ENCODE results near the gene NPLOC4. TPM values are rescaled to one million over a fixed set of nuclear protein-coding genes. Genes with fewer than 3 reads are reported as not detected.

The NPLOC4 gene
- total RNA-seq, 1 donor from 2014 or later = 44.1 TPM

GRCh38 chr17:81540676-81541027 is 96.3 kb downstream of the NPLOC4 start:
- Histone ChIP-seq H3K27me3 (peaks cover 24% of the 10 kb centered on the region), H3K9ac (no peak overlapping the region), H3K4me2 (no peak overlapping the region), H3F3A (ENCODE audit: low read depth) (no peaks in the 10 kb centered on the region), H3K4me3 (no peak overlapping the region), H3K79me2 (ENCODE audit: low read depth) (no peaks in the 10 kb centered on the region), H2AFZ (replicated peaks) (no peak overlapping the region), H3K27ac (no peak overlapping the region), H3K9me3 (ENCODE audit: low read depth) (no peaks in the 10 kb centered on the region), H4K20me1 (ENCODE audit: low read depth) (peaks cover 17% of the 10 kb centered on the region), H3K36me3 (no peaks in the 10 kb centered on the region), H3K4me1 (peaks cover 3% of the 10 kb centered on the region)
- no peak for TF ChIP-seq EZH2 (IDR thresholded peaks at IDR 0.05)
- TF ChIP-seq EZH2phosphoT487 (IDR thresholded peaks at IDR 0.05) = no peak
- no peak for TF ChIP-seq CTCF (IDR thresholded peaks at IDR 0.05)
- Mint-ChIP-seq H3K4me1 (peaks cover 7% of the 10 kb centered on the region), H3K27ac (no peak overlapping the region), H3K27me3 (ENCODE audit: insufficient read depth, low read depth) (no peaks in the 10 kb centered on the region), H3K4me3 (no peak overlapping the region), H3K36me3 (peaks cover 5% of the 10 kb centered on the region), H3K9me3 (no peaks in the 10 kb centered on the region)
- no peak for DNase-seq (ENCODE audit: low spot score)

GRCh38 chr17:81539961-81540675 is 96.8 kb downstream of the NPLOC4 start:
- peaks cover 17% of the 10 kb centered on the region for H4K20me1 ChIP-seq (ENCODE audit: low read depth)
- H3K79me2 ChIP-seq (ENCODE audit: low read depth) = no peaks in the 10 kb centered on the region
- peaks cover 5% of the 10 kb centered on the region for H3K36me3 Mint-ChIP-seq
- peaks cover 29% of the 10 kb centered on the region for H3K27me3 ChIP-seq
- no peaks in the 10 kb centered on the region for H3K27me3 Mint-ChIP-seq (ENCODE audit: insufficient read depth, low read depth)
- H3K4me3 Mint-ChIP-seq = no peak overlapping the region
- no peak overlapping the region for H3K27ac ChIP-seq
- H3K27ac Mint-ChIP-seq = no peak overlapping the region
- H3K9ac ChIP-seq = no peak overlapping the region
- DNase-seq (ENCODE audit: low spot score) = no peak
- H3K4me3 ChIP-seq = no peak overlapping the region
- no peaks in the 10 kb centered on the region for H3K9me3 Mint-ChIP-seq
- H3K4me2 ChIP-seq = no peak overlapping the region
- H3K4me1 ChIP-seq = peaks cover 3% of the 10 kb centered on the region
- TF ChIP-seq EZH2phosphoT487 (IDR thresholded peaks at IDR 0.05) (no peak), CTCF (IDR thresholded peaks at IDR 0.05) (no peak), EZH2 (IDR thresholded peaks at IDR 0.05) (no peak)
- peaks cover 7% of the 10 kb centered on the region for H3K4me1 Mint-ChIP-seq
- H3K9me3 ChIP-seq (ENCODE audit: low read depth) = no peaks in the 10 kb centered on the region
- no peaks in the 10 kb centered on the region for H3K36me3 ChIP-seq
- no peaks in the 10 kb centered on the region for H3F3A ChIP-seq (ENCODE audit: low read depth)
- no peak overlapping the region for H2AFZ ChIP-seq (replicated peaks)

- no peak overlapping the region for H2AFZ ChIP-seq (replicated peaks)
- H3K79me2 ChIP-seq (ENCODE audit: low read depth) = no peaks in the 10 kb centered on the region
- H3K9ac ChIP-seq = no peak overlapping the region
- no peaks in the 10 kb centered on the region for H3K9me3 ChIP-seq (ENCODE audit: low read depth)
- H3K27me3 ChIP-seq = peaks cover 35% of the 10 kb centered on the region
- Mint-ChIP-seq H3K27ac (no peak overlapping the region), H3K4me1 (peaks cover 7% of the 10 kb centered on the region), H3K4me3 (no peak overlapping the region), H3K27me3 (ENCODE audit: insufficient read depth, low read depth) (no peaks in the 10 kb centered on the region), H3K9me3 (no peaks in the 10 kb centered on the region), H3K36me3 (peaks cover 5% of the 10 kb centered on the region)
- H3K4me1 ChIP-seq = peaks cover 3% of the 10 kb centered on the region
- peaks cover 17% of the 10 kb centered on the region for H4K20me1 ChIP-seq (ENCODE audit: low read depth)
- H3K27ac ChIP-seq = no peak overlapping the region
- H3K4me3 ChIP-seq = no peak overlapping the region
- H3K4me2 ChIP-seq = no peak overlapping the region
- TF ChIP-seq CTCF (IDR thresholded peaks at IDR 0.05) (no peak), EZH2phosphoT487 (IDR thresholded peaks at IDR 0.05) (no peak), EZH2 (IDR thresholded peaks at IDR 0.05) (no peak)
- H3F3A ChIP-seq (ENCODE audit: low read depth) = no peaks in the 10 kb centered on the region
- H3K36me3 ChIP-seq = no peaks in the 10 kb centered on the region
- DNase-seq (ENCODE audit: low spot score) = no peak
Measured at GRCh38 chr17:81539571-81539900, 97.4 kb downstream of the NPLOC4 start.

Data from neural progenitor cell (in vitro differentiated cells).